K562 (cell line): ENCODE results near the gene MRPL19. TPM values are rescaled to one million over a fixed set of nuclear protein-coding genes. Genes with fewer than 3 reads are reported as not detected.

Experiments
- ATAC-seq: fragments of 200-7000 bp; cut with Tn5 transposase; 3 replicates; pipeline ENCODE4 v1.9.1; 2020; ENCODE audit warnings: moderate library complexity
- BruUV-seq: library from RNA; stranded (reverse); fragments of 400-500 nt; replicated peaks from 2 replicates; lab custom pipeline; 2021; lab: Mats Ljungman, UMichigan
- CTCF ChIA-PET: fragments of 300-600 bp; formaldehyde crosslinking; extraction: SDS; loops from one replicate; lab custom pipeline; 2021; ENCODE audit warnings: low intra/inter-chr PET ratio; lab: Yijun Ruan, JAX
- POLR2A ChIA-PET: fragments of 300-600, 350-650 bp; sonication (Branson Sonifier 250); formaldehyde crosslinking; extraction: SDS; loops from one replicate; lab custom pipeline; 2021; ENCODE audit warnings: antibody characterized with exemption, inconsistent platforms; lab: Yijun Ruan, JAX
- DNase-seq, 4 experiments: peaks; one replicate each; pipeline versions ENCODE4 v3.0.0 to v3.0.0-alpha.2; 2011 to 2018; ENCODE audit warnings: low spot score in 3 of 4, mixed read lengths in 3 of 4; ENCODE audit errors: extremely low read depth in 1 of 4
- FAIRE-seq: peaks from 2 replicates; lab custom pipeline; 2011; peaks lifted over from hg19 to GRCh38; lab: Jason Lieb, UNC
- H2AFZ ChIP-seq: 2 replicates; pipeline ENCODE4 v1.6.0; 2011; ENCODE audit warnings: low read depth, low read length, control low read depth, inconsistent platforms
- H3K27ac ChIP-seq: fragments of 200-600 bp; 3 replicates; pipeline ENCODE4 v1.8.0; 2011; ENCODE audit warnings: low read depth, mild to moderate bottlenecking, control low read depth, inconsistent platforms, low read length, moderate library complexity, mixed read lengths; ENCODE audit errors: extremely low read depth
- H3K27me3 ChIP-seq, 2 experiments: fragments of 300-600 bp in 1 of 2; 2 replicates in 1 of 2; 3 replicates in 1 of 2; pipeline versions ENCODE4 v1.6.0 to v1.8.0; 2011; ENCODE audit warnings: inconsistent platforms in 2 of 2, low read length in 2 of 2, mild to moderate bottlenecking in 1 of 2, mixed read lengths in 1 of 2, moderate library complexity in 1 of 2; ENCODE audit not compliant: control insufficient read depth in 2 of 2, insufficient read depth in 2 of 2
- H3K36me3 ChIP-seq: fragments of 300-600 bp; 3 replicates; pipeline ENCODE4 v1.8.0; 2011; ENCODE audit warnings: mild to moderate bottlenecking, low read length, inconsistent platforms; ENCODE audit not compliant: control insufficient read depth, insufficient read depth
- H3K4me1 ChIP-seq, 2 experiments: fragments of 200-600 bp in 1 of 2; replicated peaks in 1 of 2; 2 replicates in 1 of 2; 3 replicates in 1 of 2; pipeline versions ENCODE4 v1.5.1 to v1.8.0; 2011; ENCODE audit warnings: inconsistent platforms in 2 of 2, low read length in 2 of 2, mild to moderate bottlenecking in 1 of 2, mixed read lengths in 1 of 2, moderate library complexity in 1 of 2; ENCODE audit not compliant: control insufficient read depth in 2 of 2, insufficient read depth in 2 of 2
- H3K4me2 ChIP-seq: 2 replicates; pipeline ENCODE4 v1.6.1; 2011; ENCODE audit warnings: low read length, control low read depth, inconsistent platforms, mixed read lengths; ENCODE audit not compliant: insufficient read depth
- H3K4me3 ChIP-seq: fragments of 200-600 bp; sonication (generic), shearing (Covaris generic); 2 replicates; pipeline ENCODE4 v1.5.1; 2016; ENCODE audit warnings: control low read depth, inconsistent platforms
- H3K79me2 ChIP-seq: fragments of 200-600 bp; 3 replicates; pipeline ENCODE4 v1.8.0; 2011; ENCODE audit warnings: low read length, inconsistent platforms; ENCODE audit not compliant: control insufficient read depth, insufficient read depth
- H3K9ac ChIP-seq, 2 experiments: 2 replicates each; pipeline versions ENCODE4 v1.6.0 to v1.6.1; 2011; ENCODE audit warnings: low read depth in 2 of 2, low read length in 2 of 2, control low read depth in 1 of 2, inconsistent platforms in 1 of 2, mild to moderate bottlenecking in 1 of 2, mixed read lengths in 1 of 2; ENCODE audit not compliant: insufficient read depth in 1 of 2
- H3K9me1 ChIP-seq: one replicate; pipeline ENCODE4 v1.6.0; 2011; ENCODE audit warnings: inconsistent platforms, mild to moderate bottlenecking, low read length, moderate library complexity; ENCODE audit not compliant: control insufficient read depth, insufficient read depth
- H3K9me3 ChIP-seq: replicated peaks from 2 replicates; pipeline ENCODE4 v1.5.1; 2011; ENCODE audit warnings: low read depth, low read length, inconsistent platforms; ENCODE audit not compliant: control insufficient read depth, insufficient read depth
- H4K20me1 ChIP-seq: replicated peaks from 2 replicates; pipeline ENCODE4 v1.6.1; 2011; ENCODE audit warnings: low read length, inconsistent platforms, mixed read lengths; ENCODE audit not compliant: control insufficient read depth, insufficient read depth
- CAMTA2 ChIP-seq: fragments of 250-450 bp; sonication (Bioruptor Pico); conservative IDR thresholded peaks from 2 replicates; pipeline ENCODE4 v1.5.1; 2022
- HMGN3 ChIP-seq: IDR thresholded peaks from 2 replicates; pipeline ENCODE4 v1.6.1; 2011; ENCODE audit warnings: borderline replicate concordance, low read depth, mild to moderate bottlenecking, mixed read lengths, low read length; ENCODE audit not compliant: insufficient read length; ENCODE audit errors: extremely low read depth
- WGBS: fragments of 100-300 bp; shearing (Covaris generic); methylation state at CpG from one replicate; pipeline ENCODE4 v1.1.6; 2016; ENCODE audit warnings: low coverage, mixed read lengths; ENCODE audit not compliant: insufficient coverage; ENCODE audit errors: missing lambda C conversion rate; 5-methylcytosine and 5-hydroxymethylcytosine counted together
- in situ Hi-C: fragments of 300-500 bp; cut with MboI; formaldehyde crosslinking; loops from 4 replicates; pipeline ENCODE4 v1.15.0; 2018; ENCODE audit warnings: inconsistent platforms, mixed read lengths
- intact Hi-C: fragments of 100-400 bp; cut with micrococcal nuclease; formaldehyde crosslinking; loops from 2 replicates; pipeline ENCODE4 v1.14.2; 2022
- polyA plus RNA-seq, 8 experiments: library from polyadenylated mRNA; depleted of rRNA in 4 of 8; stranded (reverse) in 5 of 8; unstranded in 3 of 8; fragments of >200 nt; fragmentation: Nextera tagmentation in 2 of 8; fragmentation: Illumina TruSeq in 1 of 8; extraction: Ambion mirVana in 2 of 8; extraction: Trizol in 1 of 8; gene quantifications; 2 replicates each; pipeline versions ENCODE4 v1.2.1 to v1.2.3, GENCODE V29; 2011 to 2014; ENCODE audit warnings: inconsistent platforms in 1 of 8, missing spikeins in 1 of 8
- total RNA-seq, 7 experiments: library from RNA; depleted of rRNA in 6 of 7; stranded (reverse); fragments of >200 nt in 6 of 7; fragmentation: Illumina TruSeq in 2 of 7; extraction: Trizol in 2 of 7; gene quantifications; 2 replicates each; pipeline versions ENCODE4 v1.2.1 to v1.2.3, GENCODE V29; 2011 to 2021; ENCODE audit warnings: low replicate concordance in 1 of 7

The MRPL19 gene
- total and polyA plus RNA-seq, 9 of the 15 experiments (the other 6 are each of a cell fraction or from before 2014, with no cell fraction given): 9.7 to 65.9 (median 56.1) TPM

DNA sequence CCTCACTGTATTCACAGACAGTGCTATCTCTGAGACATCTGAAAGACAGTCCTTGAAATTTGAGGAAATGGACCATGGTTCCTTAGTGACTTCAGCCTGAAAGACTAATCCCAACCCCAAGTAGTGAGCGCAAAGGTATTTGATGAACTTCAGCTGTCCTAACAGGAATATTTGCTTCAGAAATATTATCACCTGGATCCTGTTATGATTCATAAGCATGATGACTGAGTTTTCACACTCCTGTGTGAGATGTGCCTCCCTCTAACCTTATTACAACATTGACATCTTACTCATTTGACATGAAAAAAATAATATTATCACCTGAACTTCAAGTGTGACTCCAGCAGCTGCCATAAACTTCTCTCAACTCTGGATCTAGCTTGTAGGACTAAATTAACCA is 11.6 kb upstream of the MRPL19 start:
- Histone ChIP-seq H3K36me3 (no peaks in the 10 kb centered on the region), H3K27ac (no peak overlapping the region), H3K4me3 (no peak overlapping the region), H4K20me1 (no peaks in the 10 kb centered on the region), H3K4me1 (no peaks in the 10 kb centered on the region), H3K79me2 (no peaks in the 10 kb centered on the region), H3K9me3 (no peaks in the 10 kb centered on the region), H2AFZ (no peak overlapping the region), H3K9me1 (no peaks in the 10 kb centered on the region), H3K4me2 (no peak overlapping the region), H3K27me3 (peaks cover 12 to 21% of the 10 kb centered on the region in 2 experiments; a peak in 4 of 5 replicates), H3K9ac (no peak overlapping the region)
- CTCF ChIA-PET: no interaction called here
- no peak for TF ChIP-seq HMGN3
- no TSS peak for BruUV-seq
- in situ Hi-C loops (loop anchor here (25.0 kb wide), 1 partner anchor 952 kb away; no protein-coding TSS in a partner anchor), intact Hi-C loops (no loop called here)
- DNase-seq: no peak
- no peak for ATAC-seq
- no peak for FAIRE-seq
- WGBS: 0% methylated on average over 1 of the region's 1 CpG
- POLR2A ChIA-PET: interaction anchor here (0.5 kb wide), 1 partner anchor 17 kb away, joined by 3 read pairs; no protein-coding TSS in a partner anchor

- Histone ChIP-seq H3K27ac (no peak overlapping the region), H2AFZ (no peak overlapping the region), H3K9me3 (no peaks in the 10 kb centered on the region), H3K9ac (no peak overlapping the region), H3K79me2 (no peaks in the 10 kb centered on the region), H3K27me3 (peaks cover 10 to 15% of the 10 kb centered on the region in 2 experiments; a peak in 4 of 5 replicates), H4K20me1 (no peaks in the 10 kb centered on the region), H3K4me2 (no peak overlapping the region), H3K4me1 (no peaks in the 10 kb centered on the region), H3K4me3 (no peak overlapping the region), H3K9me1 (no peaks in the 10 kb centered on the region), H3K36me3 (no peaks in the 10 kb centered on the region)
- FAIRE-seq (no peak), ATAC-seq (peak; percentile 42; the same call in 2 of the 3 replicates), DNase-seq (no peak)
- WGBS: 0% methylated on average over 1 of the region's 1 CpG
- ChIA-PET CTCF (no interaction called here), POLR2A (interaction anchor here (1.1 to 1.6 kb wide), 2 partner anchors 9 kb away, joined by 3 to 5 read pairs; partner anchors contain the start of gene MRPL19)
- in situ Hi-C loops (loop anchor here (25.0 kb wide), 1 partner anchor 950 kb away; no protein-coding TSS in a partner anchor), intact Hi-C loops (no loop called here)
- TF ChIP-seq CAMTA2: no peak
- no TSS peak for BruUV-seq
Measured at GRCh38 chr2:75637568-75637967, 9.0 kb upstream of the MRPL19 start.
